DMS53 treated with DMSO at 0.1 percent for 48 hours (cell line): Measurements from ENCODE around the gene KCNG4.
A peak's percentile ranks its signal among the peaks of the same experiment; 100 is the strongest.
"Not testable (repeated sequence)": the region's sequence is repeated elsewhere in the genome, so short reads cannot be mapped to it uniquely, and the experiment has no call there.

Experiments used
- DNase-seq: peaks from one replicate; lab custom pipeline; 2025; ENCODE audit not compliant: unreplicated experiment; lab: John Stamatoyannopoulos, UW

KCNG4 gene

DNA sequence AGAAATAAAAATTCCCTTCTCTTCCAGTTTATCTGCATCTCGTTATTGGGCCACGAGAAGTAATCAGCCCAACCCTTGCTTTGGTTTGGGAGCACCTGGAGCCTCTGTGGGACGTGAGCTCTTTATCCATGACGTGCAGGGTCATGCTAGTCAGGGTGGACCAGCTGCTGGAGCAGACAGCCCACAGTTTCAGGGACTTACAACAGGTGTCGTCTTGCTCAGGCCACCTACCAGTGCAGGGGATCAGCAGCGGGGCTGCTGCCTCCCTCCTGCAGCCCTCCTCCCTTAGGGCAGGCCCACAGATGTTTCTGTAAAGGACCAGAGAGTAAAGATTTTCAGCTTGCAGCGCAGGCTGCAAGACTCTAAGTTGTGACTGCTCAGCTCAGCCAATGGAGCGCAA is 31.9 kb downstream of the KCNG4 start:
- DNase-seq, result no peak

DNA sequence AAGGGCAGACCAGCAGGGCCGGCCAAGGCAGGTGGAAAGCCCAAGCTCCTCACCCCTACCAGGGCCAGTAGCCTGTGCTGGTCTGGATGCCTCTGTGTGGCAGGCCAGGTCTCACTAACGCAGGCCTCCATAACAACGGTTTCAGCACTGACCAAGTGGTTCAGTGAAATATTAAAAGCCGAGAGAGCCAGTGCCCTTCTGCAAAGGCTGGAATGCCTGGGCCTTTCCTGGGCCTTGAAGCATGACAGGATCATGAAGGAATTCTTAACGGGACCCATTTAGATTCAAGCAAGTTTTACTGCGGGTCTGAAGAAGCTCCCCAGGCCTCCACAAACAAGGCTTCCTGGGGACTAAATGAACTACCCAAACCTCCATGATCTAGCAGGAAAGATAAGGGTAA is 32.6 kb downstream of the KCNG4 start:
- DNase-seq, result no peak

DNA sequence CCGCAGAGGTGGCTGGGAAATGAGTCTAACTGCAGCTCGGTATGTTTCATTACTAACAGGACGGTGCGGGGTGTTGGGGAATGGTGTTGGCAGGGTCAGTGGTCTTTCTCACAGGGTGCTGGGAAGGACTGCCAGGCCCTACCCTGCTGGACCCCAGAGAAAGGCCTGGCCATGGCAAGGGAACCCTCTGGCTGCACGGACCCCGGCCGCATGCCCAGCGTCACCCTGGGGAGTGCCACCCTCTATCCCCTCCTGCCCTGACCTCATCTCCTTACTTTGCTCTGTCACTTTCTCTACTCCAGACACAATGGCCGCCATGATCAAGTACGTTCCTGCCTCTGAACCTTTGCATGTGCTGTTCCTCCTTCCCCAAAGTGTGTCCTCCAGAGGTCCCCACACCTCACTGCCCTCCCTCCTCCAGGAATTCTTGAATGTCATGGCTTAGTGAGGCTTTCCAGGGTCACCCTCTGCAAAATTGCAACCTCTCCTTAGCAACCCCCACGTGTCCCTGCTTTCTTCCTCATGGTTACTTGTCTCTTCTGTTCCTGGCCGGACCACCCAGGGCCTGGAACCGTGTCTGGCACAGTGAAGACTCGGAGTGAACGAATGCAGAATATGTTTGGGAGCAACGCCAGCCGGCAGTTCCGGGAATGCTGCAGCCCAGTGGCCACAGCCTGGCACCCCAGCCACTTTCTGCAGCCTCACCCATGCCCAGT is 33.7 kb downstream of the KCNG4 start:
- DNase-seq, result no peak

DNA sequence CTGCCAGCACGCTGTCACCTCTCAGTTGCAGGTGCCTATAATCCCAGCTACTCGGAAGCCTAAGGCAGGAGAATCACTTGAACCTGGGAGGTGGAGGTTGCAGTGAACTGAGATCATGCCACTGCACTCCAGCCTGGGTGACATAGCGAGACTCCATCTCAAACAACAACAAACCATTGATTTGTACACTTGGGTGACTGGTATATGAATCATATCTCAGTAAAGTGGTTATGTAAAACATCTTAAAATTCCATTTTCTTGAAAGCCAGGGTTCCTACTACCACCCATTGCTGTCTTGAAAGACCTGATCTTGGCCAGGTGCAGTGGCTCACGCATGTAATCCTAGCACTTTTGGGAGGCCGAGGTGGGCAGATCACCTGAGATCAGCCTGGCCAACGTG is 34.7 kb downstream of the KCNG4 start:
- not testable (repeated sequence) for DNase-seq

DNA sequence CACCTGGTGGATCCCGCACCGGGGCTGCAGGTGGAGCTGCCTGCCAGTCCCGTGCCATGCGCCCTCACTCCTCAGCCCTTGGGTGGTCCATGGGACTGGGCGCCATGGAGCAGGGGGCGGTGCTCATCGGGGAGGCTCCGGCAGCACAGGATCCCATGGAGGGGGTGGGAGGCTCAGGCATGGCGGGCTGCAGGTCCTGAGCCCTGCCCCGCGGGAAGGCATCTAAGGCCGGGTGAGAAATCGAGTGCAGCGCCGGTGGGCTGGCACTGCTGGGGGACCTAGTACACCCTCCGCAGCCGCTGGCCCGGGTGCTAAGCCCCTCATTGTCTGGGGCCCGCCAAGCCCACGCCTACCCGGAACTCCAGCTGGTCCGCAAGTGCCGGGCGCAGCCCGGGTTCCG is 35.3 kb downstream of the KCNG4 start:
- not testable (repeated sequence) for DNase-seq

DNA sequence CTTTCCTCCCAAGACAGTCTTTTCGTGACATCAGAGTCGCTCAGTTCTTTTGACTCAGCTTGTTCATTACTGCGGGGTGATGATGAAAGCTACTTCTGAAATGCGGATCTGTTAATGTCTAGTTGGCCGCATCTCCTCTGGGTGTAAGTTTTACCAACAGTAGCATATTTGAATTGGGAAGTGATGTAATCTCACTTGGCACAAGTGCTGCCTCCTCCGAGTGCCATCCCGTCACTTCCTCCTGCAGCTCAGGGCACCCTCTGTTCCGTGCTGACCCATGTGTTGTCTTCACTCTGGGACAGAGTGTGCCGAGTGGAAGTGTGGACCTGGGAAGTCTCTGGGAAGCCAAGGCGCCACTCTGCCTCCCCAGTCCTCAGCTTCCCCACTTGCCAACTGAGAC is 40.0 kb downstream of the KCNG4 start:
- DNase-seq, result no peak

DNA sequence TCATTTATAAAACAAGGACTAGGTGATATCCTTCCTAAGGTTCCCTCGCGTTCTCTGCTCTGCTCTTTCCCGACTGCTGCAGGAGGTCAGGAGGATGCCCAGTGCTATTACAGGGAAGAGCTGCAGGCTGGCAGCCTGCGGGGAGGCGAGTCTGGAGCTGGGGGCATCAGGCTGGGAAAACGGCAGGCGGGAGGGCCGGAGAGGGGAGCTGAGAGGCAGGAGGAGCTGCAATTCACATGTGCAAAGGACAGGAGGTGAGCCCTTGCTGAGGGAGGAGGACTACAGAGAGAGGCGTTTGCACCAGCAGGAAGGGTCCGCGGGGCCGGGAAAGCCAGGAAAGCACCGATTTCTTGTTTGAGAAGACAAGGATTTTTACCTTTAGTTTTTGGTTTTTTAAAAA is 40.7 kb downstream of the KCNG4 start:
- no peak for DNase-seq

DNA sequence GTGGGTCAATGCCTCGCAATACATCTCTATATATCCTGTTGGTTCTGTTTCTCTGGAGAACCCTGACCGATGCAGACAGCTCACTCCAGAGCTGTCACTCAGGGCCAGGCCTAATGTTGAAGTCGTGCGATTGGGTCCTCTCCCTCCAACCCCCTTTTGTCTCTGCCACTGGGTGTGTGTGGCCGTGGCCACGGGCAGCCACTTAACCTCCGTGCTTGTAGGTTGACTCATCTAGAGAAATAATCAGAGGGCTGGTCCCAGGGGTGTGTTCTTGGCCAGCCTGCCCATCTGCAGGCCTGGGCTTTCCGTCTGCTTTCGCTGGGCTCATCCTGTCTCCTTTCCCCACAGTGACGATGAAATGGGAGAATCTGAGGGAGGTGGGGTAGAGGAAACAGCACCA is 41.4 kb downstream of the KCNG4 start:
- no peak for DNase-seq

DNA sequence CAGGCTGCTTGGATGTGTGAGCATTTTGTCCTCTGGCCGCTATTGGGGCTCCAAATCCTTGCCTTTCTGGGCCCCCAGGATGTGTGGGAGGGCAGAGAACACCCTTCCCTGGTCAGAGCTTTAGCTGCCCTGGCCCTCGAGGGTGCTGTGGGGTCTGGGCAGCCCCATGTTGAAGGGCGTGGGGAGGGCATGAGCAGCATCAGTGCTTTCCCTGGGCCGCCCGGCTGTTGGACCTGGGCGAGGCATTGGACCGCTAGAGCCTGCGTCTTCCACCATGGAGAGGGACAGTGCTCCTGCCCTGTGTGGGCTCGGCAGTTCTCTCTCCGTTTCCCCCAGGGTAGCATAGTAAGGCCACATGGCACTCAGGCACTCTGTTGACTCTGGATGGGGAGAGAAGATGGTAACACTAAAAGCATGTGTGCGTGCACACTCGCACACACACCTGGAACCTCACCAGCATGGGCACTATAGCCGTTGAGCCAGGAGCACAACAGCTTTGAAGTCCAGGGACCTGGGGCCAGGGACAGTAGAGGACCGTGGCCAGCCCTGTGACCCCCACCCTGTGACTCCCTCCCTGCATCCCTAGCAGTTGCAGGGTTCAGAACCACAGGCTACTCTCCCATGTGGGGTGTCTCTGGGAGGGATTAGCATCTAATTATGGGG is 42.2 kb downstream of the KCNG4 start:
- no peak for DNase-seq

DNA sequence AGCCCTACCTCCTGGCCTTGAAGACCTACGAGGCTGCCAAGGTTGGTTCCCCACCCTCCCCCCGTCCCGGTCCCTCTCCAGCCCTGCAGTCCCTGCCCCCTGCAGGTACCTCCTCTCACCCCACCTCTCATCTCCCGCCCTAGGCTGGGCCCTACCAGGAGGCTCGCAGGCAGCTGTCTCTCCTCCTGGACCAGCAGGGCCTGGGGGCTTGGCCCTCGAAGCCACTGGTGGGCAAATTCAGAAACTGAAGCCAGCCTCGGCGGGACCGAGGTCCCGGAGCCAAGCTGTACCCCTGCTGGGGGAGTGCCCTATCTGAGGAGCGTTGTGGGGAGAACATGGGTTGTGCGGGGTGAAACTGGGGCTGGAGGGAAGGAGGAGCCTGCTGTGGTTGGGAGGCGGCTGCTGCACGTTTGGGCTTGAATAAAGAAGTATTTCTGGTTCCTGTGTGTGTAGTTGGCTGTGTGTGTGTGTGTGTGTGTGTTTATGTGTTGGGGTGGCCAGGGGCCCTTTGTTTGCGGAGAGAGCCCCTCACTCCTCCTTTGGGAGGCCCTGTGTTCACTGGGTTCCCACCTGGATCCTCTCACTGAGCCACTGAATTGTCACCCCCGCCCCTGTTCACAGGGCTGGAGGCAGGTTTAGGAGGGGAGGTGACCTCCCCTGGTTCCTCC is 43.0 kb downstream of the KCNG4 start:
- DNase-seq, result no peak

DNA sequence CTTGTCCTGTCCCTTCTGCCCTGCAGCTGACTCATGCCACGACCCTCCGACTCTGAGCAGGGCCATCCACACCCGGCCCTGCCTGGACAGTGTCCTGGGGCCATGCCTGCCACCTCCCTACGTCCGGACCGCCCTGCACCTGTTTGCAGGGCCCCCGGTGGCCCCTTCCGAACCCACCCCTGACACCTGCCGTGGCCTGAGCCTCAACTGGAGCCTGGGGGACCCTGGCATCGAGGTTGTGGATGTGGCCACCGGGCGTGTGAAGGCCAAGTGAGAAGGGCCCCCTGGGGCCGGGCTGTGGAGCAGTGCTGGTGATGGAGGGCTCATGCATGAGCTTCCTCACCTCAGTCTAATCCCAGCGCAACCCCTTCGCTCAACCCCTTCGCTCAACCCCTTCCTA is 43.7 kb downstream of the KCNG4 start:
- DNase-seq, result no peak

DNA sequence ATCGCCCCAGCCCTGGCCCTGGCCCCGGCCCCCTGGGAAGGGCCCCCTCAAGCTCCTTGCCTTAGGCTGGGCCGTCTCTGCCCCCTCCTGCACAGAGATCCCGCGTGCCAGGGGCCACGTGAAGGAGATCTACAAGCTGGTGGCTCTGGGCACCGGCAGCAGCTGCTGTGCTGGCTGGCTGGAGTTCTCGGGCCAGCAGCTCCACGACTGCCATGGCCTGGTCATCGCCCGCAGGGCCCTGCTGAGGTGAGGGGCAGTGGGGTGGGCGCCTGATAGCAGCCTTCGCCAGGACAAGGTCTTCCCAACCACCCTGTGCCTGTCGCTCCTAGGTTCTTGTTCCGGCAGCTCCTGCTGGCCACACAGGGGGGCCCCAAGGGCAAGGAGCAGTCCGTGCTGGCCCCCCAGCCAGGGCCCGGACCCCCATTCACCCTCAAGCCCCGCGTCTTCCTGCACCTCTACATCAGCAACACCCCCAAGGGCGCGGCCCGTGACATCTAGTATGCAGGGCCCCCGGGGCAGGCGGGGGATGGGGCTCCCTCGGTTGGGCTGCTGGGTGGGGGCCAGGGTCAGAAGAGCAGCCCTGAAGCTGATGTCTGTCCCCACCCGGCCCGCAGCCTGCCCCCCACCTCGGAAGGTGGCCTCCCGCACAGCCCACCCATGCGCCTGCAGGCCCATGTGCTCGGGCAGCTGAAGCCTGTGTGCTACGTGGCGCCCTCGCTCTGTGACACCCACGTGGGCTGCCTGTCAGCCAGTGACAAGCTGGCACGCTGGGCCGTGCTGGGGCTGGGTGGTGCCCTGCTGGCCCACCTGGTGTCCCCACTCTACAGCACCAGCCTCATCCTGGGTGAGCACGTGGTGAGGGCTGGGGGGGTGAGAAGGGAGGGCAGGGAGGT is 44.4 kb downstream of the KCNG4 start:
- no peak for DNase-seq

DNA sequence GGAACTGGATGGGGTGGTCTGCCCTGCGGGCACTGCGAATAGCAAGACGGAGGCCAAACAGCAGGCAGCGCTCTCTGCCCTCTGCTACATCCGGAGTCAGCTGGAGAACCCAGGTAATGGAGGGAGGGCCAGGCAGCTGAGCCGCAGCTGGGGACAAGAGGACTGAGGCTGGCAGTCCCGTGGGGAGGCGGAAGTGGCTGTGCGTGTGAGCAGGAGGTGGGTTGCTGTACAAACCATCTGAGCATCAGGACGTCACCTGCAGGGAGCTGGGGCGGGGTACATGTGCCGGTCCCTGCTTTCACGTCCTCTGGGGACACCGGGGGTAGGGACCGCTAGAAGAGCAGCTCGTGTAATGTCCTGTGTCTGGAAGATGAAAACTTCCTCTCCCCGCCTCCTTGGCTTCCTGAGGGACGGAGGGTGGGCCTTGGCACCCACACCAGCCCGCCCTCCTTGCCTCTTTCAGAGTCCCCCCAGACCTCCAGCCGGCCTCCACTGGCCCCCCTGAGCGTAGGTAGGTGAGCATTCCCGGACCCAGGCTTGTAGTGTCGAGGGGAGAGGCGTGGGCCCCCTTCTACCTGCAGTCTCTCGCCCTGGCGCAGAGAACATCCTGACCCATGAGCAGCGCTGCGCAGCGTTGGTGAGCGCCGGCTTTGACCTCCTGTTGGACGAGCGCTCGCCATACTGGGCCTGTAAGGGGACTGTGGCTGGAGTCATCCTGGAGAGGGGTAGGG is 45.2 kb downstream of the KCNG4 start:
- peak; percentile 9 for DNase-seq

DNA sequence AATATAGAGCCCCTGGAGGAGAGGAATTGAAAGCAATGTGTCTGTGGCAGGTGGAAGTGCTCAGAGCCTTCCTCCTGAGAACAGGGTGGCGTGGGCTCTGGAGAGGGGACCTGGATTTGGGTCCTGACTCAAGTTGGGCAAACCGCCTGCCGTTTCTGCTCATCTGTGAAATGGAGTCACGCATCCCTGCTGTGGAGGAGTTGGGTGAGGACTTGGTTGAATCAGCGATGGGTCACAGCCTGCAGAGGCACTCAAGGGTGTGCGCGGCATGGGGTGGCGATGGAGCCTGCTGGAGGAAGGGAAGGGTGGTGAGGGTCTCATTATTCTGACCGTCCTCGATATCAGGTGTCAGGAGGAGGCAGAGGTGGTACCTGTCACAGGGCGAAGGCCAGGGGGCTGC is 45.8 kb downstream of the KCNG4 start:
- no peak for DNase-seq

DNA sequence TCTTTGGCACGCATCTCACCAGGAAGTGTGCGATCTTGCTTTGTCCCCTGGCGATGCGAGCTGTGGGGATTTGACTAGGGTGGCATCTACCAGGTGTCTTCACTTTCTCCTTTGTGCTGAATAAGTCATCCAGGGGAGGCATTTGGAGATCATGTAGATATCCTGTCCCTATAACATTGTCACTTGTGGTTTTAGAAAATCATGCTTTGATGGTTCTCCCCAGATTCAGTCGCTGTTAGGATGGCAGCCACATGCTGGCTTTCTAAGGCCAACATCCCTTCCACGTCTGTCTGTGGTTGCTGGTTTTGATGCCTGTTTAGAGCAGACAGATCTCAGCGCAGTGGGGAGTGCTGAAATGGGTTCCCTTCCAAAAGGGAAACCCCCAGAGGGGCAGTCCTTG is 46.3 kb downstream of the KCNG4 start:
- DNase-seq, result no peak

DNA sequence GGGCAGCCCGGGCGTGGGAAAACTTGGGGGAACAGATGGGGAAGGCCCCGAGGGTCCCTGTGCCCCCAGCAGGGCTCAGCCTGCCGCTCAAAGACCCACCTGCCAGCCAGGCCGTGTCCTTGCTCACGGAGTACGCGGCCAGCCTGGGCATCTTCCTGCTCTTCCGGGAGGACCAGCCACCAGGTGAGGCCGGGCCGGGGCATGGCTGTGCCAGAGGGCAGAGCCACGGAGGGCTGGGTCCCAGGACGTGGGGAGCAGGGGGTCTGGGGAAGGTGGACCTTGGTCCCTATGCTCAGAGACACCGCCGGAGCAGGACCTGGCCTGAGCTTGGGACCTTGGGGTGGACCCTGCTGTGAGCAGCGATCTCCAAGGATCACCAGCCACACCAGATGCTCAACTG is 48.3 kb downstream of the KCNG4 start:
- no peak for DNase-seq

DNA sequence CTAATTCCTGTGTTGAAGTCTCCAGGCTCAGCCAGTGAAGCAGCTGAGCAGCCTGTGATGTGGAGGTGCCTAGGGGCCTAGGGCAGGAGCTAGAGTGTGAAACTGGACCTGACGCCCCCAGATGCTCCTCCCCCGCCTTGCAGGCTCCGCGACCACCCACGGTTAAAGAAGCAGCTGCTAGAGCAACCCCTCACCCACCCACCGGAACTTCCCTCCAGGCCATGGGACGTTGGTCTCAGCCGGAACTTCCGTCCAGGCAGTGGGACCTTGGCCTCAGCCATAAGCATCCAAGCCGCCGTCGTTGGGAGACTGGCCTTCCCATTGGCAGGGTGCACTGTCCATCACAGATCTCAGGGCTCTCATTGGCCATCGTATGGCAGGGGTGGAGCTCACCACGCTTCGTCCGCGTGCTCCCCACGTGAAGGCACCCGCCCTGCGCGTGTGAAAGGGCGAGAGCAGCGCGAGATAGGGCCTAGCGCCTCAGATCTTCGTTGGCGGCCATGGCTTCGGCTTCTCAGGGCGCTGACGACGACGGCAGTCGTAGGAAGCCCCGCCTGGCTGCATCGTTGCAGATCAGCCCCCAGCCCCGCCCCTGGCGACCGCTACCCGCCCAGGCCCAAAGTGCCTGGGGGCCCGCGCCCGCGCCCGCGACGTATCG is 49.0 kb downstream of the KCNG4 start, which contains the start of gene ADAD2:
Gene ADAD2 (plus strand): TSS at position 427 of the 658 bp plus-strand sequence. CDS start 74 bp downstream, at position 501.
- no peak for DNase-seq

DNA sequence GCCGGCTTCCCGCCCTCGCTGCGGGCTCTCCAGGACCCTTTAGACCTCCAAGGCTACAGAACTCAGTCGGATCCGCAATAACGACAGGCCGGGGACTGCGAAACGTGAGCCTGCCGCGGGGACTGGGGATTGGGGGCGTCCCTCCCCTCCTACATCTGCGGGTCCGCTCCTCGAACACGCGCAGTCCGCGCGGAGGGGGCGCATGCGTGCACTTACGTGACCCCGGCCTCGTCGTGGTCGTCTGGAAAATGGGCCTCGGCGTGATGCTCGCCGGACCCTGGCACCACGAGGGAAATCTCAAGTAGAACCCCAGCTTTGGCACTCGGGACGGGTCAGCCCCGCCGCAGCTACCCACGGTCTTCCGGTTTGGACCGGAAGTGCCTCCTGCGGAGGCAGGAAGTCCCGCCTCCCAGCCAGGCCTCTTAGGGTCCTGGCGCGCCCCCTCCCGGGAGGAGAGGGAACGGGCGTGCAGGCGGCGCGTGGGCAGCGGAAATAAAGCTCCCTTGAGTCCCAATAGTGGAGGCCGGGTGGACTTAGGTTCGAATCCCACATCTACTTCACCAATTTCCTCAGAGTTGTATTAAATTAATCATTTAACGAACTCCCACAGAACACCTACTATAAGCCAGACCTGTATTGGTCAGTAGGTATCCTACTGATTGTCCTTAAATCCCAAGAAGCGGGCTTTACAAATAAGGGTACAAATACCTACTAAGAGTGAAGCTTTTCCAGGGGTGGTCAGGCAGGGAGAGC is 53.0 kb downstream of the KCNG4 start, which contains the start of gene TAF1C:
Gene TAF1C (minus strand): TSS at position 373 of the 753 bp plus-strand sequence. CDS start 2,069 bp downstream, outside the sequence.
- DNase-seq, result peak; percentile 71

DNA sequence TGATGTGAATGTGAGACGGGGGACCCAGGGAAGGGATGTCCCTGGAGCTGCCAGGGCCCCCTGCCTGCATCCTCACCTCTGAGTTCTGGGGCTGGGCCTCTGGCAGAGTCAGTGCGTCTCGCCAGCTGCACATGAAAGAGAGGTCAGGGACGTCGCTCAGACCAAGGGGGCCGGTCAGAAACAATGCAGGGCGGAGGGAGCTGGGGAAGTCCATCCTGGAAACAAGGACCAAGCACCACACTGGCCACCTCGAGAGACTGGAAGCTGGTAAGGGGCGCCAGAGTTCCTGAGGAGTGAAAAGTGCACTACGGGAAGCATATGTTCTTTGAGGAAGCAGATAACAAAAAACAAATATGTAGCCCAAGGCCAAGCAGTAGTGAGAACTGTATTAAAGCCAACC is 55.0 kb downstream of the KCNG4 start:
- DNase-seq, result no peak
